NCI-H1694 treated with DMSO at 0.1 percent for 48 hours (cell line): ENCODE results near the gene MORN1.
A peak's percentile ranks its signal among the peaks of the same experiment; 100 is the strongest.

Experiments used
- DNase-seq: peaks from one replicate; lab custom pipeline; 2025; lab: John Stamatoyannopoulos, UW

The MORN1 gene

GRCh38 chr1:2318314-2319278 lies 72.8 kb downstream of the MORN1 start:
- DNase-seq = no peak

DNA sequence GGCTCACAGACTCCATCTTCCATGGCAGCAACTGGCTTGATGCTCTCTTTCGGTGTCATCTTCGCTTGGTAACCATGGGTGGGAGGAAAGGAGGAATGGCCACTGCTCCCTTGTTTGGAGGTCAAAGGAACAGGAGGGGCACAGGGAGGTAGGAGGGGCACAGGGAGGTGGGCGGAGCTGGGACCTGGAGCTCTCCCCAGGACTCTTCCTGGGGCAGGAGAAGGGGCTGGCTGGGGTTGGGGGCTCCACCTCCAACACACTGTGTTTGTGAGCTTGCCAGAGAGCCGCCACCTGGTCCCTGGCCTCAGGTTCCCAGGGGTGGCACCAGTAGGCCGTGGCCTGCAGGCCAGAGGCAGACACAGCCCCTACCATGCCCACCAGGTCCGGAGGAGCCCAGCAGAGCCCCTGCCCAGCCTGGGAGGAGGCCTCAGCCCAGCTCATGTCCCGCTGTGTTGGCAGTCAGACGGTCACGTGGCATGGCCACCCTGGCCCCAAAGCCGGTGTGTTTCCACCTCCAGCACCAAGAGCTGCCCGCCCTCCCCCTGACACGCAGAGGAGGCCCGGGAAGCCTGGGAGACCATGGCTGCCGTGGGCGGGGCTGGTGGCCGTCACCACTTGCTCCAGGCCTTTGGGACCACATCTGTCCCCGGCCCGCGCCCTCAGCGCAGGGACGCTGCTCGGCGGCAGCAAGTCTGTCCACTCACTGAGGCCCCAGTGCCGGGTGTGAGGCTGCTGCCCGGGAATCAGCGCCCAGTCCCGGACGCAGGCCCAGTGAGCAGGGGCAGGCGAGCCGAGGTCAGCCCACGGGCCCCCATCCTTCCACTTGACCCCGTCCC lies 73.9 kb downstream of the MORN1 start:
- DNase-seq = no peak

GRCh38 chr1:2316451-2316961 lies 74.8 kb downstream of the MORN1 start:
- no peak for DNase-seq

- DNase-seq = no peak
These were observed 75.5 kb downstream of the MORN1 start for GRCh38 chr1:2315674-2316450.

DNA sequence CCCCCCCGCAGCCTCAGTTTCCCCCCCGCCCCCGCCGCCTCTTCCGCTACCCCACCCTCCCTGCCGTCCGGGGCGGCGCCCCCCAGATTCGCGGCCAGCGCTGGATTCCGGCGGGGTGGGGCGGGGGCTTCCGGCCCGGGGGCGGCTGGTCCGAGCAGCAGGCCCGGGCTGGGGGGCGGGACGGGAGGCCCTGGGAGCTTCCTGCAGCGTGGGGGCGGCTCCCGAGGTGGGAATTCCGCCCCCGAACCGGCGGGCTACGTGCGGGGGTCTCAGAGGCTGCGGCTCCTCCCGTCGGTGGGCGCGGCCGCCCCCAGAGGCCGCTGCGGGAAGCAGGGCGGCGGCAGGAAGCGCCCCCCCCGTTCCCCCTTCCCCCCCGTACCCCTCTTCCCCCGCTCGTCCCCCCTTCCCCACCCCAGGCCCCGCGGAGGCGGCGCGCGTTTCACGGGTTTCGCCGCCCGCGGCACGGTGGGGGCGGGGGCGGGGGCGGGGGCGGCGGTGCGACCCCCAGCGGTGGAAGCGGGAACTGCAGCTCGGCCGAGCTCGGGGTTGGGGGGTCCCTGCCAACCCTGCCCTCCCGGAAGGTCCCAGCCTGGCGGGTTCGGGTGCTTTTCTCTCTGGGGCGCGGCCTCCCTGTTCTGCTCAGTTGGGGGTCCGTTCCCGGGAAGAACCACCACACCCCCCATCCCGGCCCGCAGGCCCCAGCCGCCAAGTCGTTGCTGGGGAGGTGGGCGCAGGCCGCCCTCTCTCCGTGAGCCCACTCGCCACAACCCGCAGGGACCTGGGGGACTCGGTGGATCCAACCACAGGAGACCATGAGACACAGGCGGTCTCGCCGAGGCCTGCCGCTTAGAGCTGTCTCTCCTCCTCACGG lies 76.3 kb downstream of the MORN1 start:
- peak; percentile 24 for DNase-seq

GRCh38 chr1:2314273-2314802 lies 77.0 kb downstream of the MORN1 start:
- peak; percentile 8 for DNase-seq

DNA sequence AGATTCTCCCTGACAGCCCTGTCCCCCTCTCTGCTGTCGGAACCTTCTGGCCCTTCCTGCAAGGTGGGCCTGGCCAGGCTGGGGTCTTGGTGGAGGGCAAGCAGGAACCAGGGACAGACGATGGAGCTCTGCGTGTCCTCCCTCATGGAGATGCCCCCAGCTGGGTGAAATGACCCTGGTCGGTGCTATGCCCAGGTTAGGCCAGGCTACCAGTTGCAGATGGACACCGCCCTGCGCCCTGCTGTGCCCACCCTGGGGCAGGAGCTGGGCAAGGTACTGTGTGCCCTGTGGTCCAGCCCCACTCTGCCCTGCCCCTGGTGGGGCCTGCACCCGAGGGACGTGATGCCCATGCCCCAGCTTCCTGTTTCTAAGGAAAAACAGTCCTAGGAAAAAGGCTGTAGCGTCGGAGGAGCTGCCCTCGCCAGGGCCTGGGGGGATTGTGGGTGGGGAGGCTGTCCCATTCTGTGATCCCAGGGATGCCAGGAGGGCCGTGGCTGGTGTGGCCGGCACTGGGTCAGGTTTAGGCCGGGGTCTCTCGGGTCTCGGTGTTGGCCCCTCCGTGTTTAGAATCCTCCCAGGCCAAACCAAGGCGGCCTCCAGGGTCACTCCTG lies 77.6 kb downstream of the MORN1 start:
- no peak for DNase-seq

DNA sequence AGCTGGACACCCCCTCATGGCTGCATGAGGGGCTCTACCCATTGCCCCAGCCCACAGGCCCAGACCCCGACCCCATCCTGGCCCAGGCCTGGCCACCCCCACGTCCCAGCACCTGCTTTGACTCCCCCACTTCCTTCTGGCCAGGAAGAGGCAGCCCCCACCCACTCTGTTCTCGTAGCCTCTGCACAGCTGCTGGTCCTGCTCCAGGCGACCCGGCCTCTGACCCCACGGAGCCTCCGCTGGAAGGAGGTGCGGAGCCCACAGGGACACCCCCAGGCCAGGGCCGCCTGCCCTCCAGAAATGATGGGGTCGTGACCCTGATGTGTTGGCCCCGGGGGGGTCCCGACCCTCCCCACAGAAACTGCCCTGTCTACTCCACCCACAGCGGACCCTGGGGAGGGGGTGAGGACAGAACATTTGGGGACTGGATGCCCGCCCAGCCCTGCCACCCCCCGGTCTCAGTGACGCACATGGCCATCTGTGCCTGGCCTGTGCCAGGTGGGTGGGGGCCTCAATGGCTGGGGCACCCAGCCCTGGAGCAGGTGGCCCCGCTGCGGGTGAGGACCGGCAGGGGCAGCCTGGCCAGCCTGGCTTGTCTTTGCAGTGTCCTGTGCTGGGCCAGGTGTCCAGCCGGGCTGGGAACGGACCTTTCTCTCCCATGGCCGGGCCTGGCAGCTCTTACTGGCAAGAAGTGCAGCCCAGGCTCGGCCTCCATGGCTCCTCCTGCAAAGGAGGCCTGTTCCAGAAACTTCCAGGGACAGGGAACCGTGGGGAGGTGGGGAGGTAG lies 78.6 kb downstream of the MORN1 start:
- peak; percentile 47 for DNase-seq

- no peak for DNase-seq
These were observed 79.2 kb downstream of the MORN1 start for GRCh38 chr1:2312160-2312514.

- peak; percentile 48 for DNase-seq
These were observed 79.9 kb downstream of the MORN1 start for GRCh38 chr1:2311184-2312032.

- no peak for DNase-seq
These were observed 80.8 kb downstream of the MORN1 start for GRCh38 chr1:2310332-2311183.

DNA sequence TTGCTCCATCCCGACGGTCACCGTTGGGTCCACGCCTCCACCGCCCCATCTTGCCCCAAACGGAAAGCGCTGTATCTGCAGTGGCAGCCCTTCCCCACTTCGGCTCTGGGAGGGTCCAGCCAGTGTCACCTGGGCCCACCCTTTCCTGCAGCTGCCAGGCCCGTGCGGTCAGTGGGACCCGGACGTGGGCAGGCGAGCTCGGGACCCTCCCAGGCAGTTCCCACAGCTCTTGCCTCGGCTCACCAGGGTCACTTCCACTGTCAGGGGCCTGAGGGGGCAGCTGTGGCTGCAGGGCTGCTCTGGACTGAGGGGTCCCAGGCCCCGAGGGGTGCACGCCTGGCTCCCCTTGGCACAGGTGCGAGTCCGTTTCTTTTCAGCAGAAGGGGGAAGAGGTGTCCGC lies 82.5 kb downstream of the MORN1 start:
- DNase-seq = no peak

DNA sequence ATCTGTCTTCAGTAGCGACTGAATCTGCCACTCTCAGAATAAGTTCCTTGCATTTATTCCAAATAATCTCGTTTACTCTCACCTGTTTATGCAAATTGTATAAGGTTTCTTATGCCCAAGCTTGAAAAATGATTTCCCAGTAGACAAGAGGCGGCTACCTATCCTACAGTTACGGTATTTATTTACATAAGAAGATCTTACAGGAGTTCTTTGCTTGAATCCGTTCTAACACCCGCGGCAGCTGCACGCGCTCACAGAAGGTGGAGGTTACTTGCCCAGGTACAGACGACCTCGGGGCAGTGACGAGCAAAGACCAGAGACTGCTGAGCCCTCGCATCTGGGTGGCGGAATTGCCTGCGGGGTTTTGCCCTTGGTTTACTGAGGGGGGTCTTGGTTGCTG lies 83.4 kb downstream of the MORN1 start:
- DNase-seq = no peak

- no peak for DNase-seq
These were observed 84.2 kb downstream of the MORN1 start for GRCh38 chr1:2307064-2307605.

DNA sequence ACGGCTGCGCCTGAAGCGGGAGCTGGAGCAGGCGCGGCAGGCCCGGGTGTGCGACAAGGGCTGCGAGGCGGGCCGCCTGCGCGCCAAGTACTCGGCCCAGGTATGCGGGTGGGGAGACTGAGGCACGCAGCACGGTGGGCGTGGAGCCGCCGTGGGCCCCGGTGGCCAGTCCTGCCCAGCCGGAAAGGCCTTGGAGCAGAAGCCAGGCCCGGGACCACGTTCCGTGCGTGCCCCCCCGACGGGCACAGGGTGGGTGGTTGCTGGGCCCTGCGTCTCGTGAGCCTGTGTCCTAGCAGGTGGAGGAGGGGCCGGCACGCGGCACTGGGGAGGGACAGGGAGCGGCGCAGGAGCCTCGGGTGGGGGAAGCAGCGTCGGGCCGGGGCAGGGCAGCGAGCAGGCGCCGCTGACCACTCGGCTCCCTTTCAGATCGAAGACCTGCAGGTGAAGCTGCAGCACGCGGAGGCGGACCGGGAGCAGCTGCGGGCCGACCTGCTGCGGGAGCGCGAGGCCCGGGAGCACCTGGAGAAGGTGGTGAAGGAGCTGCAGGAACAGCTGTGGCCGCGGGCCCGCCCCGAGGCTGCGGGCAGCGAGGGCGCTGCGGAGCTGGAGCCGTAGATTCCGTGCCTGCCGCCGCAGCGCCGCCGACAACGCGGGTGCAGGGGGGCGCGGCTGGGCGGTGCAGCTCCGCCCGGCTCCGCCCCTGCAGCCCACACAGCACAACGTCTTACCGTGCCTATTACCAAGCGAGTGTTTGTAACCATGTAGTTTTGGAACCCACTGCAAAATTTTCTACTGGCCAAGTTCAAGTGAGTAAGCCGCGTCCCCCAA lies 85.0 kb downstream of the MORN1 start:
- no peak for DNase-seq

GRCh38 chr1:2304921-2305681 lies 86.3 kb downstream of the MORN1 start:
- no peak for DNase-seq
